ENCODE data around the gene NRAP.

NRAP gene

DNA sequence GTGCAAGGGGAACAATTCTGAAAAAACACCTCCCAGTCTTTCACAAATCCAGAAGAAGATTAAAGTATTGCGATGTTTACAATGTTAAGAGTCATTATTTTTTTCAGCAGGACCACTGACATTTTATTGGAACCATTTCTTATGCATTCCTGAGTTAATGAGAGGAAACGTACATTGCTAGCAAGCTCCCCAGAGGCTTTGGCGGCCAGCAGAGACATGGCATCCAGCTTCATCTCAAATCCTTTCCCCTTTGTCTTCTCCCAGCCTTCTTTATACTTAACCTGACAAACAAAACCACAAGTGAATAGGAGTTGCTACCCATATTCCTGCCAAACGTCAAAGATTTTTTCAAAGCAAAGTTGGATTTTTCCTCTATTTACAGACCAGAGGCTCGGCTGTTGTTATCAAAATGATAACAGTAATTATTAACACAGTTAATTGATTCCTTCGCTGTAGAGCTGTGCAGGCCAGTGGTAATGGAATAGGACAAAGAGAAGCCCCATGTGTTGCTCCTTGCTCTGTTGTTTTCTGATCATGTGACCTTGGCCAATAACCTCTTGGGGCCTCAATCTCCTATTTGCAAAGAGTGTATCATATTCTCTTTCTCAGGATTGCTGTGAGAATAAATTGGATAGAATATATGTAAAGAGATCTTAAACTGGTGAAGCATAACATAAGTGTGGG is 32.0 kb downstream of the NRAP start:
- no peak overlapping the region for H3K9ac ChIP-seq (ENCODE audit: low read depth, low read length)
- peaks cover 13% of the 10 kb centered on the region for H3K4me1 ChIP-seq (ENCODE audit: insufficient read depth, low read length)
- H3K9me3 ChIP-seq (ENCODE audit: insufficient read depth, low read depth, low read length): peaks cover 2% of the 10 kb centered on the region; the same call in 1 of the 2 replicates
- no peaks in the 10 kb centered on the region for H3K27me3 ChIP-seq (ENCODE audit: insufficient read depth, low read length)
- no peak overlapping the region for H3K4me3 ChIP-seq (ENCODE audit: low read length)
- H3K27ac ChIP-seq (ENCODE audit: low read depth, low read length): no peak overlapping the region
- no peaks in the 10 kb centered on the region for H3K36me3 ChIP-seq (ENCODE audit: insufficient read depth, low read length)
- 80% methylated on average over 5 of the region's 6 CpGs for WGBS

DNA sequence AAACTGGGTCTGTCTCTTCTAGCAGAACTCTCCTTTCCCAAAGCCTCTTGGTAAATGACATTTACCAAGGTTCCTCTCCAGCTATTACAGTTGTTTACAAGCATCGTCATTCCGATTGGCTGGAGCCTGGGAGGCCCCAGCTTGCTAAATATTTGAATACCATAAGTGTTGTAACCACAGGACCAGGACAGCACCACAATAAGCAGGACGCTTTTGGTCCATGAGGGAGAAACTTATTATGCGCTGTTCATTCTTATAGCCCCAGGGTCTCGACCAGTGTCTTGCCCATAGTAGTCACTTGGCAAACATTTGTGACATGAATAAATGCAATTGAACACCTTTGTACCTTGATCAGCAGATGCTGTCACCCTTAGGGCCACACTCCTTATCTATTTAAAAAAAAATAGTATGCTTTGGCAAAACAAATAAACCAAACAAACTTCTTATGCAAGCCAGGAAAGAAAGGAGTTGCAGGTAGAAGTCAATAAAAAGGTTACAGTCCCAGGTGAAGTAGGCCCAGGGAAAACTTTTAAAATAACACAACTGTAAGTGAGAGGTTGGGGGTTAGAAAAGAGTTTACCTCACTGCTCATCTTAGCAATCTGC is 32.8 kb downstream of the NRAP start:
- Histone ChIP-seq H3K4me1 (ENCODE audit: insufficient read depth, low read length) (peaks cover 15% of the 10 kb centered on the region), H3K9me3 (ENCODE audit: insufficient read depth, low read depth, low read length) (peaks cover 2% of the 10 kb centered on the region; the same call in 1 of the 2 replicates), H3K4me3 (ENCODE audit: low read length) (no peak overlapping the region), H3K9ac (ENCODE audit: low read depth, low read length) (no peak overlapping the region), H3K36me3 (ENCODE audit: insufficient read depth, low read length) (no peaks in the 10 kb centered on the region), H3K27ac (ENCODE audit: low read depth, low read length) (no peak overlapping the region), H3K27me3 (ENCODE audit: insufficient read depth, low read length) (no peaks in the 10 kb centered on the region)
- WGBS: 89% methylated on average over 5 of the region's 5 CpGs

DNA sequence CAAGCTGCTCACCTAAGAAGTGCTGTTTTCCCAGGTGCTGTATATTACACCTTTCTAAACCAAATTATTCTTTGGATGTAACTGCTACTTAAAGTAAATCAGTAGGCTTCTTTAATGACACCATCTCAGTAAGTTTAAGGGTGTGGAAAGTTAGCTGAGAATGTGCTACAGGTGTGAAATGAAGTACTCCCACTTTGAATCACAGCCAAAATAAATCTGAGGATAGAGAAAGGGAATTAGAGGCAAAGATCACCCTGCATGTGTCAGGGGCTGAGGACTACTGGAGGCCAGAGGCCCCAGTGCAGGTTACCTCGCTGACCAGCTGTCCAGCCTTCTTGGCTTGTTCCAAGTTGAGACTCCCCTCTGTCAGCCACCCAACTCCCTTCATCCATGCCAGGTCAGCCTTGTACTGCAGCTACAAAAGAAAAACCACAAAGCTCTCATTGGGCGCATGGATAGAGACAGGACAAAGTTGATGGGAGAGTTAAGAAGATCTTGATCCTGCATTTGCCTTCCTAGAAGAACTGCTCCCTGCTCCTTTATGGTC is 35.2 kb downstream of the NRAP start:
- no peak overlapping the region for H3K9ac ChIP-seq (ENCODE audit: low read depth, low read length)
- H3K4me3 ChIP-seq (ENCODE audit: low read length): no peak overlapping the region
- no peak overlapping the region for H3K27ac ChIP-seq (ENCODE audit: low read depth, low read length)
- no peaks in the 10 kb centered on the region for H3K27me3 ChIP-seq (ENCODE audit: insufficient read depth, low read length)
- no peaks in the 10 kb centered on the region for H3K9me3 ChIP-seq (ENCODE audit: insufficient read depth, low read depth, low read length)
- no peaks in the 10 kb centered on the region for H3K36me3 ChIP-seq (ENCODE audit: insufficient read depth, low read length)
- WGBS: 89% methylated on average over 2 of the region's 2 CpGs
- H3K4me1 ChIP-seq (ENCODE audit: insufficient read depth, low read length): peaks cover 15% of the 10 kb centered on the region

DNA sequence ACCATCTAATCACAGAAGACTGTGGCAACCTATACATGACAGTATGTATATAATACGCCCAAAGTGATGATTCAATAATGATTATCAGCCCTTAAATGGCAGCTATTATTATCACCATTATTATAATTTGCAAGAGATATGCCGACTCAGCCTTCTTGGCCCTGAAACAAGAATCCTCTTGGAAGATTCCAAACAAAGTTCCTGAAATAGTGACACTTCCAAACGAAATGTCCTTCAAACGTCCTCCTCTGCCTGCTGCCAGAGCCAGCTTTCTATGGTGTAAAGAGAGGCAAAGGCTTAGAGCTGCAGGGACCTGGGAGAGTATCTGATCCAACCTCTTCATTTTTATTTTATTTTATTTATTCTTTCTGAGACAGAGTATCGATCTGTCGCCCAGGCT is 36.0 kb downstream of the NRAP start:
- 92% methylated on average over 6 of the region's 6 CpGs for WGBS

DNA sequence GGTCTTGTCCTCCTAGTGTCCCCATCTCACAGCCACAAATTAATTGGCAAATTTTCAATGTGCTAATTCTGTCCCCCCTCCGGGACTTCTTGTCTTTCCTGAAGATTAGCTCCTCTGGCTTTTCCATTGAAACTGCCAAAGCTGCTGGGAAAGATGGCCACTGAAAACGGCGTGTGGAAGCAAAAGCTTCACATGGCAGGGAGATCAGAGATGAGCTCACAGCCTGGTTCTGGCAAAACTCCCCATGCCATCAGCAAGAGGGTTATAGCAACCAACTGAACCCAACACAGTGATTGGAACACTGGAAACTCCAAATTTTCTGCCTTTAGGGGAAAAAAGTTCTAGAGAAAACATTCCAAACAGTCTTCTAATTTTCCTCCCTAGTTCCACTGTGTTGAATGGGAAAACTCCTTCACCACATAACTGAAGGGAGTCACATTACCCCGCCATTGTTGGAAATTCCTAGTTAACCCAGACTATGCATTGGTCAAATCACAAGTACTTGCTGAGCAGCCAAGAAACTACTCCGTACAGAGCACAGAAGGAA is 37.0 kb downstream of the NRAP start:
- H3K27me3 ChIP-seq (ENCODE audit: insufficient read depth, low read length): no peaks in the 10 kb centered on the region
- 80% methylated on average over 5 of the region's 5 CpGs for WGBS

More for the DNA sequence above, 36.0 kb downstream of the NRAP start:
- Histone ChIP-seq H3K9ac (ENCODE audit: low read depth, low read length) (no peak overlapping the region), H3K27me3 (ENCODE audit: insufficient read depth, low read length) (no peaks in the 10 kb centered on the region), H3K9me3 (ENCODE audit: insufficient read depth, low read depth, low read length) (no peaks in the 10 kb centered on the region), H3K27ac (ENCODE audit: low read depth, low read length) (no peak overlapping the region), H3K4me3 (ENCODE audit: low read length) (no peak overlapping the region), H3K36me3 (ENCODE audit: insufficient read depth, low read length) (no peaks in the 10 kb centered on the region), H3K4me1 (ENCODE audit: insufficient read depth, low read length) (peaks cover 15% of the 10 kb centered on the region)

DNA sequence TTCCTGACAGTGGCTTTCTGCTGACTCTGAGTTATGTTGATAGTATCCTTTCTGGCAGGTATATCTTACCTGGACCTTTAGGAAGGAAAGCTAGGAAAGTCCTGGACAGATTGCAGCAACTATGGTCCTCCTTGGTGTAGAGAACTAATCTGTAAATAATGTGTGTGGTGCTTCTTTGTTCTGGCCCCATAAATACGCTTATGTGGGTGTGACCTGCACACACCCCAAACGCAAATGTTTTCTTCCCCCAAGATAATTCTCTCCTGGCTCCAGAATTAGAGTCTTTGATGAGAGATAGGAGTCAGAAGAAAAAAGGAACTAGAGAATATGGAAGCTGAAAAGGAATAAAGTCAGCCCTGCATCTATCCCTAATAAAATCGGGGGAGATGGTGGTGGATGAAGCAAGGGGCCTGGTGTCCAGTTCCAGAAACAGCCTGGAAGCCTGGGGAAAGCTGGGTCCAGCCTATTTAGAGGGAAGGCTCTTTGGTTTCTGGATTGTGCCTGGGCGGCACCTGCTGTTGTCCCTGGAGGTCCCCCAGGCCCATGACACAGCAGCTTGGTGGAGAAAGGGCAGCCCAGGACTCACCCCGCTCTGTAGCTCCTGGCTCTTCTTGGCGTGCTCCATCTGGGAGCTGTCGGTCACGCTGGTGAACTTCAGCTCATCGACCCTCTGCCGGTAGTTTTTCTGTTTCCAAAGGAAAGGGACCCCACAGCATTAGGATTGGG is 38.2 kb downstream of the NRAP start:
- H3K27me3 ChIP-seq (ENCODE audit: insufficient read depth, low read length): no peaks in the 10 kb centered on the region
- no peaks in the 10 kb centered on the region for H3K9me3 ChIP-seq (ENCODE audit: insufficient read depth, low read depth, low read length)
- peaks cover 8% of the 10 kb centered on the region; the same call in 1 of the 2 replicates for H3K4me1 ChIP-seq (ENCODE audit: insufficient read depth, low read length)
- no peak overlapping the region for H3K4me3 ChIP-seq (ENCODE audit: low read length)
- no peaks in the 10 kb centered on the region for H3K36me3 ChIP-seq (ENCODE audit: insufficient read depth, low read length)
- H3K9ac ChIP-seq (ENCODE audit: low read depth, low read length): no peak overlapping the region
- 96% methylated on average over 9 of the region's 10 CpGs for WGBS
- no peak overlapping the region for H3K27ac ChIP-seq (ENCODE audit: low read depth, low read length)

More for the DNA sequence above, 37.0 kb downstream of the NRAP start:
- H3K36me3 ChIP-seq (ENCODE audit: insufficient read depth, low read length): no peaks in the 10 kb centered on the region
- peaks cover 10% of the 10 kb centered on the region for H3K4me1 ChIP-seq (ENCODE audit: insufficient read depth, low read length)
- no peak overlapping the region for H3K9ac ChIP-seq (ENCODE audit: low read depth, low read length)
- no peaks in the 10 kb centered on the region for H3K9me3 ChIP-seq (ENCODE audit: insufficient read depth, low read depth, low read length)
- no peak overlapping the region for H3K27ac ChIP-seq (ENCODE audit: low read depth, low read length)
- H3K4me3 ChIP-seq (ENCODE audit: low read length): no peak overlapping the region

DNA sequence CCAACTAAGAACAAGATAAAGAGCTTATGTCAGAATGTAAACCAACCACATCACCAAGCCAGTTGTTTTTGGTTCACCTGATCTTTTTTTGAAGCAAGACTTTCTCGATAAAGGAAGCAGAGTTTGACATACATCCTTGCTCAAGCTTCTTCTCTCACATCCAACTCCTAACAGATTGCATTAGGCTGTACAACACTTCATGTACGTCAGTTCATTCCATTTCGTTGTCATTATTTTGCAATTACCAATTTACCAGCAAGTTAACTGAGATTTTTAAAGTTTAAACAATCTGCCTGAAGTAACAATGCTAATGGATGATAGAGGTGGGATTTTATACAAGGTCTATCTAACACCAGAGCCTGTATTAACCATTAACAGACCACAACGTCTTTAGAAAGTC is 41.0 kb downstream of the NRAP start:
- Histone ChIP-seq H3K9ac (ENCODE audit: low read depth, low read length) (no peak overlapping the region), H3K4me1 (ENCODE audit: insufficient read depth, low read length) (peaks cover 22% of the 10 kb centered on the region), H3K36me3 (ENCODE audit: insufficient read depth, low read length) (no peaks in the 10 kb centered on the region), H3K9me3 (ENCODE audit: insufficient read depth, low read depth, low read length) (no peaks in the 10 kb centered on the region), H3K27me3 (ENCODE audit: insufficient read depth, low read length) (no peaks in the 10 kb centered on the region), H3K27ac (ENCODE audit: low read depth, low read length) (no peak overlapping the region), H3K4me3 (ENCODE audit: low read length) (no peak overlapping the region)
- WGBS: 93% methylated on average over 4 of the region's 4 CpGs

DNA sequence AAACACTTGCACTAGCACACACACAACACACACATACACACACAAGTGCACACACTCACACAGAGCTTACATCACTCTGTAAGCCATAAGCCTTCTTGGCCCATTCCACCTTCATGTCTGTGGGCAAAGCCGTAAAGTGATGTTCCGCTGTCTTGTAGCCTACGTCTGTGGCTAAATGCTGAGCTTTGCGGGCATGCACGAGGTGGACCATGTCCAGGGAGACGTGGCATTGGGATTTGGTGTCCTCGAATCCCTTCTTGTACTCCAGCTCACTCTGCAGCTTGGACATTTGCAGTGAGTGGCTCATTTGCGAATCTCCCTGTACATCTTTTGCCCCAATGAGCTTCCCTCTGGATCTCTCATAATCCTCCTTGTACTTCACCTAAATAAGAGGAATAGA is 42.0 kb downstream of the NRAP start:
- H3K27ac ChIP-seq (ENCODE audit: low read depth, low read length): no peak overlapping the region
- no peaks in the 10 kb centered on the region for H3K36me3 ChIP-seq (ENCODE audit: insufficient read depth, low read length)
- H3K9me3 ChIP-seq (ENCODE audit: insufficient read depth, low read depth, low read length): no peaks in the 10 kb centered on the region
- WGBS: 91% methylated on average over 8 of the region's 8 CpGs
- H3K4me1 ChIP-seq (ENCODE audit: insufficient read depth, low read length): peaks cover 30% of the 10 kb centered on the region
- H3K9ac ChIP-seq (ENCODE audit: low read depth, low read length): no peak overlapping the region
- H3K4me3 ChIP-seq (ENCODE audit: low read length): no peak overlapping the region
- H3K27me3 ChIP-seq (ENCODE audit: insufficient read depth, low read length): no peaks in the 10 kb centered on the region

DNA sequence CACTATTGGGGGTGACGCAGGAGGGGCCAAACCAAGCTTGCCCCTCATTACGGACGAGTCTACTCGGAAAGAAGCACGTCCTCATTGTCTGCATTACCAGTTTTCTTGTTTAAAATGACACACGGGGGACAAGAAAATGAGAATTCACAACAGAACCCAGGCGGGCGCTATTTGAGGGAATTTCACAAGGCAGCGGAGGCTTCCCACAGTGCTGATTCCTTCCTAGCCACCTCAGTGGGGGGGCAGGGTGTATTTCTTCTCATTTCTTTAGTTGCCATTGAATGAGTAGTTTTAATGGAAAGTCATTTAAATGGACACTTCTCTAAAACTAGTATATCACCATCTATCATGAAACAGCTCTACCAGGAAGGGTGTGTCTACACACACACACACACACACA is 42.9 kb downstream of the NRAP start:
- no peaks in the 10 kb centered on the region for H3K36me3 ChIP-seq (ENCODE audit: insufficient read depth, low read length)
- H3K9me3 ChIP-seq (ENCODE audit: insufficient read depth, low read depth, low read length): no peaks in the 10 kb centered on the region
- no peak overlapping the region for H3K4me3 ChIP-seq (ENCODE audit: low read length)
- no peaks in the 10 kb centered on the region for H3K27me3 ChIP-seq (ENCODE audit: insufficient read depth, low read length)
- 85% methylated on average over 9 of the region's 9 CpGs for WGBS
- no peak overlapping the region for H3K9ac ChIP-seq (ENCODE audit: low read depth, low read length)
- no peak overlapping the region for H3K27ac ChIP-seq (ENCODE audit: low read depth, low read length)
- peaks cover 37% of the 10 kb centered on the region for H3K4me1 ChIP-seq (ENCODE audit: insufficient read depth, low read length)

DNA sequence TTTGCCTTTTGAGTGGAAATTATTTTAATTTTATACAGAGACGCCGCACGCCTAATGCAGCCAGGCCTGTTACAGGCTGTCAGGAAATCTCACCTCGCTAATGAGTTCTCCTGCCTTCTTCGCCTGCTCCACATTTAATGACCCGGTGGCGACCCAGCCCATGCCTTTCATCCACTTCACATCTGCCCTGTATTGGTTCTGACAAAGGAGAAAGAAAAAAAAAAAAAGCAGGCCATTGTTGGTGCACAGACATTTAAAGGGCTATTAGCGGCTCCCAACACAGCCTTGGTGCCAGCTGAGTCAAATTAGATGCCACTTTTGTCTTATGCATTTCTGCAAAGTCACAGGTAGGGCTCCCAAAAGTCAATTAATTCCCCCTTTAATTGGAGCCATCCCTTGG is 43.3 kb downstream of the NRAP start:
- Histone ChIP-seq H3K27ac (ENCODE audit: low read depth, low read length) (no peak overlapping the region), H3K4me3 (ENCODE audit: low read length) (no peak overlapping the region), H3K9me3 (ENCODE audit: insufficient read depth, low read depth, low read length) (no peaks in the 10 kb centered on the region), H3K9ac (ENCODE audit: low read depth, low read length) (no peak overlapping the region), H3K4me1 (ENCODE audit: insufficient read depth, low read length) (peaks cover 41% of the 10 kb centered on the region), H3K36me3 (ENCODE audit: insufficient read depth, low read length) (no peaks in the 10 kb centered on the region), H3K27me3 (ENCODE audit: insufficient read depth, low read length) (no peaks in the 10 kb centered on the region)
- whole genome bisulfite sequencing: 75% methylated on average over 8 of the region's 8 CpGs

DNA sequence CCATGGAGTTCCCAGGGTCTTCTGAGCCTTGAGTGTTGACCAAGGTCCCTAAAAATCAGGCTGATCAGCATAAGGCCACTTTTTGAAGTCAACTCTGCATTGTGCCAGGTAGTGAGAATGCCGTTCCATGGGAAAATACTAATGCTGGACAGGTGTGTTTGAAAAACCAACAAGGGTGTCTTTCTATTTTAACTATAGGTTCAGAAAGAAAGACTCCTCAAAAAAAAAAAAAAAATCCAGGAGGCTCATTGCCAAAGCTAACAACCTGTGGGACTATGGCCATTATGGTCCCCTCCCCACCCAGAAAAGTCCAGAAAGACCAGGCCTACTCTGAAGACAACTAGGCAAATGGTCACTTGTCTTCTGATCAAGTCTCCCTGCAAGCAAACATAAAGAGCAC is 44.4 kb downstream of the NRAP start:
- H3K27me3 ChIP-seq (ENCODE audit: insufficient read depth, low read length): peaks cover 4% of the 10 kb centered on the region; the same call in 1 of the 2 replicates

More for the DNA sequence above, 44.4 kb downstream of the NRAP start:
- no peak overlapping the region for H3K9ac ChIP-seq (ENCODE audit: low read depth, low read length)
- H3K36me3 ChIP-seq (ENCODE audit: insufficient read depth, low read length): no peaks in the 10 kb centered on the region
- WGBS: 88% methylated on average over 1 of the region's 1 CpG
- H3K4me3 ChIP-seq (ENCODE audit: low read length): no peak overlapping the region
- H3K4me1 ChIP-seq (ENCODE audit: insufficient read depth, low read length): peaks cover 50% of the 10 kb centered on the region
- no peak overlapping the region for H3K27ac ChIP-seq (ENCODE audit: low read depth, low read length)
- no peaks in the 10 kb centered on the region for H3K9me3 ChIP-seq (ENCODE audit: insufficient read depth, low read depth, low read length)

Measured in HUES64 (cell line).